ENCODE results near the gene MAPK4. TPM values are rescaled to one million over a fixed set of nuclear protein-coding genes. Genes with fewer than 3 reads are reported as not detected.

Gene MAPK4
- total RNA-seq, 2 donors from 2014 or later: 10.6 to 12.6 TPM

Other genes starting within 250 kb of the MAPK4 start
- gene SKA1, start 185.0 kb upstream of the MAPK4 start, total RNA-seq: 1 to 10 TPM; 2.6 to 2.7 TPM

Data from prostate gland (tissue), 2 donors.